ENCODE data around the gene TDP2. TPM values are rescaled to one million over a fixed set of nuclear protein-coding genes. Genes with fewer than 3 reads are reported as not detected.
"Not testable (repeated sequence)": the region's sequence is repeated elsewhere in the genome, so short reads cannot be mapped to it uniquely, and the experiment has no call there.

The TDP2 gene
- total RNA-seq, 2 donors from 2014 or later = 18.5 to 22.2 TPM

GRCh38 chr6:24664046-24664987 is 2.4 kb downstream of the TDP2 start:
- H3K4me1 ChIP-seq = peaks cover 0 to 34% of the 10 kb centered on the region in 2 donors
- no peaks in the 10 kb centered on the region for H3K9me3 ChIP-seq
- no peak for DNase-seq (ENCODE audit: low spot score)
- TF ChIP-seq CTCF (IDR thresholded peaks at IDR 0.05) = no peak
- no peak overlapping the region for H3K4me3 ChIP-seq
- H3K27me3 ChIP-seq = no peaks in the 10 kb centered on the region
- H3K36me3 ChIP-seq = peaks cover 16% of the 10 kb centered on the region
- H3K27ac ChIP-seq = no peak overlapping the region

DNA sequence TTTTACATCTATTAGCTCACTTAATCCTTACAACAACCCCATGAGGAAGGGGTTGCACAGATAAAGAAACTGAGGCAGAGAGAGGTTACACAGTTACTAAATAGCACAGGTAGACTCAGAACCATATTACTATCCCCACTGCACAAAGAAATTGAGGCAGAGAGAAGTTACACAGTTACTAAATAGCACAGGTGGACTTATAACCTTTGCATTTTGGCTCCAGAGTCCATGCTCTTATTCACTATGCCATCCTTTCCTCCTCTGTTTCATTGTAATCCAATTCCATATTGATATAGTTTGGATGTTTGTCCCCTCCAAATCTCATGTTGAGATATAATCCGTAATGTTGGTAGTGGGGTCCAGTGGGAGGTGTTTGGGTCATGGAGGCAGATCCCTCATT is 3.5 kb downstream of the TDP2 start:
- Histone ChIP-seq H3K9me3 (no peaks in the 10 kb centered on the region), H3K36me3 (peaks cover 16% of the 10 kb centered on the region), H3K4me1 (peaks cover 0 to 27% of the 10 kb centered on the region in 2 donors), H3K27ac (no peak overlapping the region), H3K27me3 (no peaks in the 10 kb centered on the region), H3K4me3 (no peak overlapping the region)
- DNase-seq (ENCODE audit: low spot score) = no peak
- TF ChIP-seq CTCF (IDR thresholded peaks at IDR 0.05) = no peak

DNA sequence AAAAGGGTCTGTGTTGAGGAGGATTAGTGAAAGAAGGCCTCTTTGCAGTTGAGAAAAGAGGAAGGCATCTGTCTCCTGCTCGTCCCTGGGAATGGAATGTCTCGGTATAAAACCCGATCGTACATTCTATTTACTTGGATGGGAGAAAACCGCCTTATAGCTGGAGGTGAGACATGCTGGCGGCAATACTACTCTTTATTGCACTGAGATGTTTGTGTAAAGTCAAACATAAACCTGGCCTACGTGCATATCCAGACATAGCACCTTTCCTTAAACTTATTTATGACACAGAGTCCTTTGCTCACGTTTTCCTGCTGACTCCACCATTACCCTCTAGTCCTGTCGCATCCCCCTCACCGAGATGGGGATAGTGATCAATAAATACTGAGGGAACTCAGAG is 4.5 kb downstream of the TDP2 start:
- DNase-seq (ENCODE audit: low spot score) = no peak
- peaks cover 0 to 18% of the 10 kb centered on the region in 2 donors for H3K4me1 ChIP-seq
- no peaks in the 10 kb centered on the region for H3K27me3 ChIP-seq
- no peak overlapping the region for H3K27ac ChIP-seq
- peaks cover 16% of the 10 kb centered on the region for H3K36me3 ChIP-seq
- no peaks in the 10 kb centered on the region for H3K9me3 ChIP-seq
- TF ChIP-seq CTCF (IDR thresholded peaks at IDR 0.05) = no peak
- H3K4me3 ChIP-seq = no peak overlapping the region

- H3K36me3 ChIP-seq = peaks cover 16% of the 10 kb centered on the region
- not testable (repeated sequence) for DNase-seq (ENCODE audit: low spot score)
Measured at GRCh38 chr6:24661759-24662158, 4.9 kb downstream of the TDP2 start.

DNA sequence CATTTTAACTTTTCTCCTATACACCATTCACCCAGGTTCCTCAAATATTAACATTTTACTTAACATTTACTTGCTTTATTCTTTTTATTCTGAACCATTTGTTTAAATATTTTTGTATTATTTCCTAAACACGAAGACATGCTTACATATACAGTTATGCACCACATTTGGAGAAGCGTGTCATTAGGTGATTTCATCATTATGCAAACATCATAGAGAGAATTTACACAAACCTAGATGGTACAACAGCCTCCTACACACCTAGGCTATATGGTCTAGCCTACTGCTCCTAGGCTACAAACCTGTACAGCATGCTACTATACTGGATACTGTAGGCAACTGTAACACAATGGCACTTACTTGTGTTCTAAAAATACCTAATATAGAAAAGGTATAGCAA is 6.6 kb downstream of the TDP2 start:
- H3K27ac ChIP-seq = no peak overlapping the region
- no peak for DNase-seq (ENCODE audit: low spot score)
- no peak overlapping the region for H3K4me3 ChIP-seq
- H3K9me3 ChIP-seq = no peaks in the 10 kb centered on the region
- peaks cover 16% of the 10 kb centered on the region for H3K36me3 ChIP-seq
- peaks cover 0 to 8% of the 10 kb centered on the region in 2 donors for H3K4me1 ChIP-seq
- no peaks in the 10 kb centered on the region for H3K27me3 ChIP-seq
- TF ChIP-seq CTCF (IDR thresholded peaks at IDR 0.05) = no peak

More at GRCh38 chr6:24661759-24662158, 4.9 kb downstream of the TDP2 start:
- not testable (repeated sequence) for H3K9me3 ChIP-seq, H3K27ac ChIP-seq, H3K27me3 ChIP-seq, H3K4me3 ChIP-seq
- peaks cover 0 to 18% of the 10 kb centered on the region in 2 donors for H3K4me1 ChIP-seq

- H3K4me3 ChIP-seq = no peak overlapping the region
- H3K27me3 ChIP-seq = no peaks in the 10 kb centered on the region
- DNase-seq (ENCODE audit: low spot score) = no peak
- TF ChIP-seq CTCF (IDR thresholded peaks at IDR 0.05) = no peak
- peaks cover 16% of the 10 kb centered on the region for H3K36me3 ChIP-seq
- no peak overlapping the region for H3K27ac ChIP-seq
- peaks cover 0 to 3% of the 10 kb centered on the region in 2 donors for H3K4me1 ChIP-seq
- H3K9me3 ChIP-seq = no peaks in the 10 kb centered on the region
Measured at GRCh38 chr6:24659561-24659960, 7.1 kb downstream of the TDP2 start.

Measured in right atrium auricular region (tissue), 2 donors.